ENCODE data around the gene IQCN. TPM values are rescaled to one million over a fixed set of nuclear protein-coding genes. Genes with fewer than 3 reads are reported as not detected.

Gene IQCN, protein sequence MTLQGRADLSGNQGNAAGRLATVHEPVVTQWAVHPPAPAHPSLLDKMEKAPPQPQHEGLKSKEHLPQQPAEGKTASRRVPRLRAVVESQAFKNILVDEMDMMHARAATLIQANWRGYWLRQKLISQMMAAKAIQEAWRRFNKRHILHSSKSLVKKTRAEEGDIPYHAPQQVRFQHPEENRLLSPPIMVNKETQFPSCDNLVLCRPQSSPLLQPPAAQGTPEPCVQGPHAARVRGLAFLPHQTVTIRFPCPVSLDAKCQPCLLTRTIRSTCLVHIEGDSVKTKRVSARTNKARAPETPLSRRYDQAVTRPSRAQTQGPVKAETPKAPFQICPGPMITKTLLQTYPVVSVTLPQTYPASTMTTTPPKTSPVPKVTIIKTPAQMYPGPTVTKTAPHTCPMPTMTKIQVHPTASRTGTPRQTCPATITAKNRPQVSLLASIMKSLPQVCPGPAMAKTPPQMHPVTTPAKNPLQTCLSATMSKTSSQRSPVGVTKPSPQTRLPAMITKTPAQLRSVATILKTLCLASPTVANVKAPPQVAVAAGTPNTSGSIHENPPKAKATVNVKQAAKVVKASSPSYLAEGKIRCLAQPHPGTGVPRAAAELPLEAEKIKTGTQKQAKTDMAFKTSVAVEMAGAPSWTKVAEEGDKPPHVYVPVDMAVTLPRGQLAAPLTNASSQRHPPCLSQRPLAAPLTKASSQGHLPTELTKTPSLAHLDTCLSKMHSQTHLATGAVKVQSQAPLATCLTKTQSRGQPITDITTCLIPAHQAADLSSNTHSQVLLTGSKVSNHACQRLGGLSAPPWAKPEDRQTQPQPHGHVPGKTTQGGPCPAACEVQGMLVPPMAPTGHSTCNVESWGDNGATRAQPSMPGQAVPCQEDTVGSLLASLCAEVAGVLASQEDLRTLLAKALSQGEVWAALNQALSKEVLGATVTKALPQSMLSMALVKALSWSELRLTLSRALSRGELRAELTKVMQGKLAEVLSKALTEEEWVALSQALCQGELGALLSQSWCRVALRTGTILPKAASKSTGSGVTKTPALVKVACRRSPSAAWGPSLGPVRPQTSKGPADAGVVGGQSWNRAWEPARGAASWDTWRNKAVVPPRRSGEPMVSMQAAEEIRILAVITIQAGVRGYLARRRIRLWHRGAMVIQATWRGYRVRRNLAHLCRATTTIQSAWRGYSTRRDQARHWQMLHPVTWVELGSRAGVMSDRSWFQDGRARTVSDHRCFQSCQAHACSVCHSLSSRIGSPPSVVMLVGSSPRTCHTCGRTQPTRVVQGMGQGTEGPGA (N-terminal part only)
- 10 to 100 TPM in 1 of 4 donors, 1 to 10 TPM in 3; 1.0 to 41.1 (median 3.0) TPM for total RNA-seq

DNA sequence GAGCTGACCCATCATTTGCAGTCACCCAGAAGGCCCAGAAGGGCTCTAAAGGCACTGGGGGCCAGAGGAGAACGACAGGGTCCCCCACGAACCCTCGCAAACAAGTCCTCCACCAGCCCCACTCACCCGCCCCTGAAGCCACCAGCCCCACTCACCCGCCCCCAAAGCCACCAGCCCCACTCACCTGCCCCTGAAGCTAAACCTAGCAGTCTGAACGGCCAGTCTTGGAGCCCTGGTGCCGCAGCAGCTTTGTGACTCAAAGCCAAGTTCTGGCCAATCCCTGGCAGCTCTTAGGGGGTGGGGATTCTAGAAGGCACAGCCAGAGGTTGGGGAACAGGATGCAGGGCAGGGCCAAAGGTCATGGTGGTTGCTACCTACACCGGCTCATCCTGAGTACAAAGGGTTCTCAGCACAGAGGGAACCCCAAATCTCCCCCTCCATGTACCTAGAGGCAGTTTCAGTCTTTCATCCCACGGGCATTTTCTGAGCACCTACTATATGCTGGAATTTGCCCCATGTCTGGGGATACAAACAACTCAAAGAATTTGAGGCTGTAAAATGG, at the start of gene IQCN:
IQCN (minus strand) TSS at position 234 of the 562 bp plus-strand sequence. CDS start 4,974 bp downstream, outside the sequence.
- peak within 1 kb of the TSS in 1 of 2 donors; percentile 0 for H3K4me3 ChIP-seq
- intact Hi-C loops (cut with DNase I; ENCODE audit: low total_unique reads), result no loop called here
- peaks cover 14 to 26% of the 10 kb centered on the region in 2 donors for H3K4me1 ChIP-seq

DNA sequence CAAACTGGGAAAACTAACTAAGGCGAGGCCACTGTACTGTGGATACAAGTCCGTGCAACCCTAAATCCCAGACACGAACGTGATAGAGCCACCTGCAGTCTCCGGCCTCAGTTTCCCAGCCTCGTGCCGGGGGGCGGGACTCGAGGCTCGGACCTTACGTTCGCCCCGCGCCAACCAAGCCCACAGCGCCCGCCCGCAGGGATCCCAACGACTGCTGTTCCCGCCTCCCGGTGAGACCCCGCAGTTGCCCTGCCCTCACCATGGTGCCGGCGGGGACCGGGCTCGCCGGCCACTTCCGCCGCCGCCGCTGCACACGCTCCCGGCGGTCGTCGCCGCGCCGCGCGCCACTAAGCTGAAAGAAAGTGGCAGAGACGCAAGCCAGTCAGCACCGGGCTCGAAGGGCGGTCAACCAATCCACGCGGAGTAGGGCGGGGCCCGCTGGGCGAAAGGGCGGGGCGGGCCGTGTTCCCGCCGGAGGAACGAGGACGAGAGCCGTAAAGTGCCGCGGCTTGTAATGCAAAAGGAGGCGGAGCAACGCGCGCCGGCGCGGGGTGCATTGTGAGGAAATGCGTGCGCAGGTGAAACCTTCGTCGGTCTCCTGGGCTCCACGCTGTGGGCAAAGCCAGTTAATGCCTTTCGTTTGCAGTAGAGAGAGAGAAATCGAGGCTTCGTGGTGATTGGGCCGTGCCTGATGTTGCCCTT, 48.7 kb upstream of the IQCN start, which contains the start of gene LSM4:
LSM4 (minus strand) TSS at position 318 of the 702 bp plus-strand sequence; CDS start at position 262, 56 bp downstream.
- TF ChIP-seq, protein P1, sequence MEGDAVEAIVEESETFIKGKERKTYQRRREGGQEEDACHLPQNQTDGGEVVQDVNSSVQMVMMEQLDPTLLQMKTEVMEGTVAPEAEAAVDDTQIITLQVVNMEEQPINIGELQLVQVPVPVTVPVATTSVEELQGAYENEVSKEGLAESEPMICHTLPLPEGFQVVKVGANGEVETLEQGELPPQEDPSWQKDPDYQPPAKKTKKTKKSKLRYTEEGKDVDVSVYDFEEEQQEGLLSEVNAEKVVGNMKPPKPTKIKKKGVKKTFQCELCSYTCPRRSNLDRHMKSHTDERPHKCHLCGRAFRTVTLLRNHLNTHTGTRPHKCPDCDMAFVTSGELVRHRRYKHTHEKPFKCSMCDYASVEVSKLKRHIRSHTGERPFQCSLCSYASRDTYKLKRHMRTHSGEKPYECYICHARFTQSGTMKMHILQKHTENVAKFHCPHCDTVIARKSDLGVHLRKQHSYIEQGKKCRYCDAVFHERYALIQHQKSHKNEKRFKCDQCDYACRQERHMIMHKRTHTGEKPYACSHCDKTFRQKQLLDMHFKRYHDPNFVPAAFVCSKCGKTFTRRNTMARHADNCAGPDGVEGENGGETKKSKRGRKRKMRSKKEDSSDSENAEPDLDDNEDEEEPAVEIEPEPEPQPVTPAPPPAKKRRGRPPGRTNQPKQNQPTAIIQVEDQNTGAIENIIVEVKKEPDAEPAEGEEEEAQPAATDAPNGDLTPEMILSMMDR (IDR thresholded peaks at IDR 0.05), result peak in 3 of 4 experiments; percentile 17 to 42 (median 27)
- TF ChIP-seq POLR2A (IDR thresholded peaks at IDR 0.05), result peak; percentile 75 to 93
- H3K4me3 ChIP-seq, result peak within 1 kb of the TSS; percentile 63 to 67
- no peaks in the 10 kb centered on the region for H3K9me3 ChIP-seq
- intact Hi-C loops (cut with DNase I; ENCODE audit: low total_unique reads), result loop anchor here (5.0 kb wide), 1 partner anchor 46 kb away; no protein-coding TSS in a partner anchor
- no peaks in the 10 kb centered on the region for H3K36me3 ChIP-seq
- DNase-seq, result peak; percentile 97 to 99
- H3K27ac ChIP-seq, result peak within 1 kb of the TSS; percentile 93 to 94
- H3K27me3 ChIP-seq, result no peaks in the 10 kb centered on the region
- peaks cover 0 to 10% of the 10 kb centered on the region in 2 donors for H3K4me1 ChIP-seq

More for the DNA sequence above, at the start of gene IQCN:
- Histone ChIP-seq H3K27me3 (no peaks in the 10 kb centered on the region), H3K9me3 (no peaks in the 10 kb centered on the region), H3K36me3 (no peaks in the 10 kb centered on the region), H3K27ac (peak within 1 kb of the TSS; percentile 84 to 92)
- peak; percentile 57 to 58 for DNase-seq
- TF ChIP-seq, protein P1 (IDR thresholded peaks at IDR 0.05), result no peak
- no peak for TF ChIP-seq POLR2A (IDR thresholded peaks at IDR 0.05)

DNA sequence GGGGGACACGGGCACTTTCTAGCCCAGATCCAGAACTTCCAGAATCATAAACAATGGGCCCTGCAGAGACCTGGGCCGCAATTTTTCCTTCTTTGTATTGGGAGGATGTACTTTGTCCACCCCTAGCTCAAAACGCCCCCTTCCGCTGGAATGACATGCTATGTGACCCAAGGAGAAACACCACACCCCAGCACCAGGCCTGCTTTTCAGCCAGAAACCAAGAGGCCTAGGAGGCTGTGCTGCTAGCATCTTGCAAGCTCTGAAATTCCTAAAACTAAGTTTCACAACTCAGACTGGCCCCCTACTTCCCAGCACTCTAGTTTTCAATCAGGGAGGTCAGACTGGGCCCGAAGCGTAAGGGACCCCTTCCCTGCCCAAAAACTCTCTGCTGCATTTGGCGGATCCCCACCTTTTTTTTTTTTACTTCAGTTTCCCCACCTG, 48.1 kb upstream of the IQCN start:
- H3K27ac ChIP-seq, result peak overlapping the region; percentile 78 to 80
- TF ChIP-seq, protein P1 (IDR thresholded peaks at IDR 0.05), result no peak
- no peak for TF ChIP-seq POLR2A (IDR thresholded peaks at IDR 0.05)
- no peaks in the 10 kb centered on the region for H3K27me3 ChIP-seq
- H3K4me3 ChIP-seq, result peak overlapping the region; percentile 63 to 67
- peaks cover 0 to 10% of the 10 kb centered on the region in 2 donors for H3K4me1 ChIP-seq
- intact Hi-C loops (cut with DNase I; ENCODE audit: low total_unique reads), result loop anchor here (5.0 kb wide), 1 partner anchor 45 kb away; no protein-coding TSS in a partner anchor
- H3K36me3 ChIP-seq, result no peaks in the 10 kb centered on the region
- no peaks in the 10 kb centered on the region for H3K9me3 ChIP-seq
- no peak for DNase-seq

DNA sequence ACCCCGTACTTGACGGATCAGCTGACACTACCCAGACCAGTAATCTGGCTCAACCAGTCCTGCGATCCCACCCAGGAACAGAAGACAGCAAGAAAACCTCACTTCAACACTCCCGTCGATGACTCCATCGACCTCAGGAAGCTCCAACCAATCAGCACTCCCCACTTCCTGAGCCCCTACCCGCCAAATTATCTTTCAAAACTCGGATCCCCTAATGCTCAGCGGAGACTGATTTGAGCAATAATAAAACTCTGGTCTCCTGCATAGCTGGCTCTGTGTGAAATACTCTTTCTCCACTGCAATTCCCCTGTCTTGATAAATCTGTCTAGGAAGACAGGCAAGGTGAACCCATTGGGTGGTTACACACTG, 47.5 kb upstream of the IQCN start:
- H3K4me1 ChIP-seq, result peaks cover 0 to 10% of the 10 kb centered on the region in 2 donors
- no peak for TF ChIP-seq POLR2A (IDR thresholded peaks at IDR 0.05)
- TF ChIP-seq, protein P1 (IDR thresholded peaks at IDR 0.05), result no peak
- no peaks in the 10 kb centered on the region for H3K27me3 ChIP-seq
- intact Hi-C loops (cut with DNase I; ENCODE audit: low total_unique reads), result loop anchor here (5.0 kb wide), 1 partner anchor 44 kb away; no protein-coding TSS in a partner anchor
- no peaks in the 10 kb centered on the region for H3K36me3 ChIP-seq
- H3K4me3 ChIP-seq, result no peak overlapping the region
- H3K9me3 ChIP-seq, result no peaks in the 10 kb centered on the region
- peak overlapping the region; percentile 78 to 80 for H3K27ac ChIP-seq
- no peak for DNase-seq

Data from uterus (tissue), 4 donors.